GM21447 (cell line): Measurements from ENCODE around the gene CD37.
"Not testable (repeated sequence)": the region's sequence is repeated elsewhere in the genome, so short reads cannot be mapped to it uniquely, and the experiment has no call there.

Experiments
- ATAC-seq: cut with Tn5 transposase; IDR thresholded peaks from one replicate; pipeline ENCODE4 v1.9.1; 2021; ENCODE audit not compliant: unreplicated experiment

CD37 gene

GRCh38 chr19:49373174-49373573 lies 38.0 kb downstream of the CD37 start:
- ATAC-seq: not testable (repeated sequence)

GRCh38 chr19:49374665-49375434 lies 39.6 kb downstream of the CD37 start:
- no peak for ATAC-seq

GRCh38 chr19:49378512-49378911 lies 43.3 kb downstream of the CD37 start:
- ATAC-seq: no peak

- ATAC-seq: no peak
These were observed 45.2 kb downstream of the CD37 start for GRCh38 chr19:49380391-49380790.

- ATAC-seq: no peak
These were observed 47.4 kb downstream of the CD37 start for GRCh38 chr19:49382639-49383038.

GRCh38 chr19:49383599-49383998 lies 48.4 kb downstream of the CD37 start:
- no peak for ATAC-seq

- ATAC-seq: no peak
These were observed 52.7 kb downstream of the CD37 start, which contains the start of gene KASH5 for GRCh38 chr19:49387936-49388372. Gene KASH5 (plus strand): TSS chr19:49388249. CDS start chr19:49390884, 2,635 bp downstream.

- ATAC-seq: no peak
These were observed 54.2 kb downstream of the CD37 start for GRCh38 chr19:49389406-49389805.
